Pulmonary artery endothelial cell (primary cell): Measurements from ENCODE around the gene SLC5A1. TPM values are rescaled to one million over a fixed set of nuclear protein-coding genes. Genes with fewer than 3 reads are reported as not detected.
A peak's percentile ranks its signal among the peaks of the same experiment; 100 is the strongest.

Experiments used
- DNase-seq: peaks from one replicate; pipeline ENCODE4 v3.0.0-alpha.2; 2011; ENCODE audit warnings: low read depth, low spot score
- total RNA-seq: library from RNA; depleted of rRNA; stranded (reverse); fragments of >200 nt; gene quantifications from 2 replicates; pipeline ENCODE4 v1.2.3, GENCODE V29; 2014

SLC5A1 gene
- total RNA-seq, 1 donor from 2014 or later = under 0.01 TPM

GRCh38 chr22:32050678-32051515 is 7.8 kb downstream of the SLC5A1 start:
- DNase-seq = no peak

GRCh38 chr22:32052244-32052643 is 9.2 kb downstream of the SLC5A1 start:
- DNase-seq = no peak

- no peak for DNase-seq
Measured at GRCh38 chr22:32052936-32053791, 10.1 kb downstream of the SLC5A1 start.

GRCh38 chr22:32055069-32055468 is 12.0 kb downstream of the SLC5A1 start:
- DNase-seq = no peak

- no peak for DNase-seq
Measured at GRCh38 chr22:32058656-32059260, 15.7 kb downstream of the SLC5A1 start.

- no peak for DNase-seq
Measured at GRCh38 chr22:32059426-32059825, 16.4 kb downstream of the SLC5A1 start.

- DNase-seq = no peak
Measured at GRCh38 chr22:32063701-32064100, 20.6 kb downstream of the SLC5A1 start.

- no peak for DNase-seq
Measured at GRCh38 chr22:32066820-32067219, 23.8 kb downstream of the SLC5A1 start.

- no peak for DNase-seq
Measured at GRCh38 chr22:32067613-32068012, 24.6 kb downstream of the SLC5A1 start.

- no peak for DNase-seq
Measured at GRCh38 chr22:32069579-32070372, 26.7 kb downstream of the SLC5A1 start.

GRCh38 chr22:32073262-32073661 is 30.2 kb downstream of the SLC5A1 start:
- DNase-seq = no peak

- no peak for DNase-seq
Measured at GRCh38 chr22:32073823-32074380, 30.8 kb downstream of the SLC5A1 start.

- DNase-seq = no peak
Measured at GRCh38 chr22:32075997-32076760, 33.1 kb downstream of the SLC5A1 start.

- no peak for DNase-seq
Measured at GRCh38 chr22:32076761-32077084, 33.7 kb downstream of the SLC5A1 start.

GRCh38 chr22:32077151-32077550 is 34.1 kb downstream of the SLC5A1 start:
- no peak for DNase-seq

GRCh38 chr22:32079130-32080089 is 36.3 kb downstream of the SLC5A1 start:
- DNase-seq = no peak

GRCh38 chr22:32080904-32081303 is 37.8 kb downstream of the SLC5A1 start:
- DNase-seq = peak; percentile 10

- no peak for DNase-seq
Measured at GRCh38 chr22:32082331-32082730, 39.3 kb downstream of the SLC5A1 start.

- DNase-seq = no peak
Measured at GRCh38 chr22:32083000-32083399, 39.9 kb downstream of the SLC5A1 start.
